Activated T-helper 1 cell treated with anti-CD3 and anti-CD28 coated beads, Interleukin-12 subunit alpha, Interleukin-12 subunit beta, Interleukin-2, Interleukin-4 antibody, amounts not matched to agents 30 ng/mL and 10 ng/mL and 1 ng/mL, durations not matched to agents 14 hours and 24 hours and 36 hours (primary cell): ENCODE measurements around the gene TAF1B. TPM values are rescaled to one million over a fixed set of nuclear protein-coding genes. Genes with fewer than 3 reads are reported as not detected.

Source experiments
- DNase-seq: peaks from one replicate; pipeline ENCODE4 v3.0.0; 2021; ENCODE audit warnings: low spot score
- H3K27ac Mint-ChIP-seq: one replicate; pipeline ENCODE4 v1.8.0; 2021; ENCODE audit warnings: mild to moderate bottlenecking, mixed read lengths
- H3K27me3 Mint-ChIP-seq: one replicate; pipeline ENCODE4 v1.8.0; 2022; ENCODE audit warnings: mild to moderate bottlenecking, moderate library complexity, mixed read lengths; ENCODE audit not compliant: insufficient read depth
- H3K36me3 Mint-ChIP-seq: one replicate; pipeline ENCODE4 v1.8.0; 2021; ENCODE audit warnings: low read depth, mixed read lengths
- H3K4me1 Mint-ChIP-seq: one replicate; pipeline ENCODE4 v1.8.0; 2021; ENCODE audit warnings: low read depth, mixed read lengths
- H3K4me3 Mint-ChIP-seq: one replicate; pipeline ENCODE4 v1.8.0; 2021; ENCODE audit warnings: mild to moderate bottlenecking, moderate library complexity, mixed read lengths
- H3K9me3 Mint-ChIP-seq: one replicate; pipeline ENCODE4 v1.8.0; 2021; ENCODE audit warnings: mixed read lengths
- intact Hi-C: fragments of 100-400 bp; cut with micrococcal nuclease; formaldehyde crosslinking; loops from one replicate; pipeline ENCODE4 v1.15.1; 2024
- total RNA-seq: library from RNA; stranded (reverse); gene quantifications from 2 replicates; pipeline ENCODE4 v1.2.3, GENCODE V29; 2022

TAF1B gene
- total RNA-seq, 1 donor from 2014 or later = 25.1 TPM

GRCh38 chr2:9948721-9949120 is 105.4 kb downstream of the TAF1B start:
- intact Hi-C loops = no loop called here

DNA sequence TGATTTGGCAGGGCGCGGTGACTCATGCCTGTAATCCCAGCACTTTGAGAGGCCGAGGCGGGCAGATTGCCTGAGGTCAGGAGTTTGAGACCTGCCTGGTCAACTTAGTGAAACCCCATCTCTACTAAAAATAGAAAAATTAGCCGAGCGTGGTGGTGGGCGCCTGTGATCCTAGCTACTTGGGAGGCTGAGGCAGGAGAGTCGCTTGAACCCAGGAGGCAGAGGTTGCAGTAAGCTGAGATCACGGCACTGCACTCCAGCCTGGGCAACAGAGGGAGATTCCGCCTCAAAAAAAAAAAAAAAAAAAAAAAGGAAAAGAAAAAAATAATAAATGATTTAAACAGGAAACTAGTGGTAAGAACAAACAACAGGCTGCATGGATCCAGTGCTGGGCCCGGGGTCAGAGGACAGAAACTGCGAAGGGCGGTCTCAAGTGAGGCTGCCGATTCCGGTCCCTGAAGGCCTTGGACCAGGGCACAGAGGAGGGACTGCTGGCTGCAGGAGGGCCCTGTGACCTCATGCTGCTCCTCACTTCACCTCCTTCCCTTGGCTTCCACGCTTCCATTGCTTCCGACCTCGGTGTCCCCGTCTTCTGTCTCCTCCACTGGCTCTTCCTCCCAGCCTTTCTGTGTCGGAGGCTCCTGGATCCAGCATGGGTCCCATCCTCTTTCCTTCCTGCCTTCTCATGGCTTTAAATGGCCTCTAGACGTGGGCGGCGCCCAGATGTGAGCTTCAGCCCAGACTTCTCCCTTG is 106.1 kb downstream of the TAF1B start:
- H3K4me3 Mint-ChIP-seq = peak overlapping the region; percentile 85
- intact Hi-C loops = no loop called here
- no peak for DNase-seq
- no peak overlapping the region for H3K27ac Mint-ChIP-seq
- peaks cover 24% of the 10 kb centered on the region for H3K4me1 Mint-ChIP-seq
- no peaks in the 10 kb centered on the region for H3K9me3 Mint-ChIP-seq
- H3K36me3 Mint-ChIP-seq = no peaks in the 10 kb centered on the region
- H3K27me3 Mint-ChIP-seq = peaks cover 51% of the 10 kb centered on the region

More at GRCh38 chr2:9948721-9949120, 105.4 kb downstream of the TAF1B start:
- DNase-seq = no peak
- Mint-ChIP-seq H3K27me3 (peaks cover 44% of the 10 kb centered on the region), H3K36me3 (no peaks in the 10 kb centered on the region), H3K4me1 (peaks cover 24% of the 10 kb centered on the region), H3K4me3 (no peak overlapping the region), H3K9me3 (no peaks in the 10 kb centered on the region), H3K27ac (no peak overlapping the region)

- intact Hi-C loops = loop anchor here (2.0 to 10.0 kb wide), 2 partner anchors 53 to 135 kb away; no protein-coding TSS in a partner anchor
- DNase-seq = no peak
- Mint-ChIP-seq H3K4me3 (peak overlapping the region; percentile 85), H3K36me3 (no peaks in the 10 kb centered on the region), H3K9me3 (no peaks in the 10 kb centered on the region), H3K27ac (peak overlapping the region; percentile 82), H3K4me1 (peaks cover 24% of the 10 kb centered on the region), H3K27me3 (peaks cover 55% of the 10 kb centered on the region)
Observed at GRCh38 chr2:9949992-9950520, 106.8 kb downstream of the TAF1B start.

DNA sequence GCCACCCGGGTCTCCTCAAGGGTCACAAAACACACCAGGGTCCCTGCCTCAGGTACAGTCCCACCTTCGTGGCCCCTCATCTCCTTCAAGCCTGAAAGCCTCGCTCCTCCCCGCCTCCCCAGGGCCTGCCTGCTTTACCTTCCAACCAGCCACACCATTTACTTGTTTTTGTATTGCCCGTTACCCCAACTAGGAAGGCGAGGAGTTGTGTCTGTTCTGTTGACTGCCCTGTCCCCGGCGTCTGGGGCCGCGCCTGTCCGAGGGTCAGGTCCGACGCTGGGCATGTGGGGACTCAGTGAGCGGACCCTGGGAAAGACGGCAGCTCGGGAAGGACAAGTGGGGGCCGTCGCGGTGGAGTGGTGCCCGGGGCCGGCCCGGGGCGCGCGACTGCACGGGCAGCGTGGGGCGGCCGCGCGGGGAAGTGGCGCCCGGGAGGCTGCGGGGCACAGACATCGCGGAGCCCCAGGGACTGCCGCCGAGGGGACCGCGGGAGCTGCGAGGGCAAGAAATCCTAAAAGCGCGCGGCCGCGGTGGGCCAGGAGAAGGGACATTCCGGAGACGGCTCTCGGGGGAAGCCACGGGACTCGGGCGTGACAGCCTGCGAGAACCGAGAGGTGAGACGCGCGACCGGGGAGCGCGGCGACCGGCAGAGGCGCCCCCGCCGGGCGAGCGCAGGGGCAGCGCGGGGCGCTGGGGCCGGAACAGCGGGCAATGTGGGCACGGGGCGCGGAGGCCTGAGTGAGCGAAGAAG is 107.4 kb downstream of the TAF1B start:
- intact Hi-C loops = loop anchor here (1.0 to 10.0 kb wide), 8 partner anchors 26 to 527 kb away; partner anchors contain the start of genes CPSF3, ITGB1BP1 and TAF1B
- peaks cover 58% of the 10 kb centered on the region for H3K27me3 Mint-ChIP-seq
- H3K4me1 Mint-ChIP-seq = peaks cover 24% of the 10 kb centered on the region
- peak overlapping the region; percentile 85 for H3K4me3 Mint-ChIP-seq
- H3K36me3 Mint-ChIP-seq = no peaks in the 10 kb centered on the region
- no peak for DNase-seq
- H3K27ac Mint-ChIP-seq = peak overlapping the region; percentile 82
- H3K9me3 Mint-ChIP-seq = no peaks in the 10 kb centered on the region

DNA sequence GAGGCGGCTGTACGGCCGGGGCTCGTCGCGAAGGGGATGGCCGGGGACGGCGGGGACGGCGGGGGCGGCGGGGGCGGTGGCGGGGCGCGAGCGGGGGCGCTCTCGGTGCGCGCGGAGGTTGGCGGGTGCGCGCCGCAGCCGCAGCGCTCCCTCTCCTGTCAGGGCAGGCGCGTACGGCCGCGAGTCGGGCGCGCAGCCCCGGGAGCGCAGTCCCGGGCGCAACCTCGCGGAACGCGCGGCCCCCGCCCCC is 107.9 kb downstream of the TAF1B start:
- Mint-ChIP-seq H3K36me3 (no peaks in the 10 kb centered on the region), H3K4me3 (peak overlapping the region; percentile 74), H3K4me1 (peaks cover 24% of the 10 kb centered on the region), H3K27me3 (peaks cover 56% of the 10 kb centered on the region), H3K27ac (no peak overlapping the region), H3K9me3 (no peaks in the 10 kb centered on the region)
- no peak for DNase-seq
- intact Hi-C loops = loop anchor here (1.0 to 10.0 kb wide), 8 partner anchors 25 to 528 kb away; partner anchors contain the start of genes CPSF3, ITGB1BP1 and TAF1B

GRCh38 chr2:9951522-9952285 is 108.4 kb downstream of the TAF1B start, which contains the start of gene GRHL1:
GRHL1 (plus strand) TSS chr2:9951693; CDS start chr2:9951834, 141 bp downstream.
- Mint-ChIP-seq H3K4me3 (peak within 1 kb of the TSS; percentile 85), H3K4me1 (peaks cover 24% of the 10 kb centered on the region), H3K36me3 (no peaks in the 10 kb centered on the region), H3K9me3 (no peaks in the 10 kb centered on the region), H3K27ac (peak within 1 kb of the TSS; percentile 82), H3K27me3 (peaks cover 53% of the 10 kb centered on the region)
- DNase-seq = peak; percentile 92
- intact Hi-C loops = loop anchor here (1.0 to 10.0 kb wide), 8 partner anchors 25 to 528 kb away; partner anchors contain the start of genes CPSF3, ITGB1BP1 and TAF1B

- Mint-ChIP-seq H3K4me3 (peak overlapping the region; percentile 80), H3K27me3 (peaks cover 51% of the 10 kb centered on the region), H3K36me3 (no peaks in the 10 kb centered on the region), H3K27ac (peak overlapping the region; percentile 45), H3K9me3 (no peaks in the 10 kb centered on the region), H3K4me1 (peaks cover 24% of the 10 kb centered on the region)
- DNase-seq = no peak
- intact Hi-C loops = loop anchor here (10.0 kb wide), 1 partner anchor 138 kb away; no protein-coding TSS in a partner anchor
Observed at GRCh38 chr2:9952286-9952737, 109.0 kb downstream of the TAF1B start.

DNA sequence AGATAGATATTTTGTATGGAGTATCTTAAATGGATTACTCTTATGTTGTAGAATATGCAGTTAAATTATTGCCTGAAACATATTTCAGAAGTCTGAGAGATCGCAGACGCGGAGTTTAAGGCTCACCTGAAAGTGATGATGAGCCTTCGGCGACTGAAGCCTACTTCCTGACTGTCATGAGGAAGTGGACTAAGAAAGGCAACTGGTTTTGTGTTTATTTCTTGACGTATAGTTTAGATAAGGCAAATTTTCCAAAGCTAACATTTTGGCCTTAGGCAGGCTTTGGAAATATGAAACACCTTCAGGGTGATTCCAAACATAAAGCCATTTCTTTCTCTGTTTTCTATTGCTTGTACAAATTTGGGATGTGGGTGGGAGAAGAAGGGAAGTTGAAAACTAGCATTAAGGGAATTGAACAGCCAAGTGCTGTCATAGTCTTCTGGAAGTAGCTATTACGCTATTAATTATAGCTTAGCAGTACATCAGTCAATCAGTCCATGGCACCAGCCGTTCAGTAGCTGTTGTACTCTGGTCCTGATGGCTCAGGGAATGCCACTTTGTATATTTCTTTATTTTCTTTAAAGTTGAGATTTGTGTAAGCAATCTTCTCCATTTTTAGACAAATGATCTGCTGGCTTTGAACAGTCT is 109.7 kb downstream of the TAF1B start:
- H3K4me1 Mint-ChIP-seq = peaks cover 24% of the 10 kb centered on the region
- H3K36me3 Mint-ChIP-seq = no peaks in the 10 kb centered on the region
- peak overlapping the region; percentile 80 for H3K4me3 Mint-ChIP-seq
- no peaks in the 10 kb centered on the region for H3K9me3 Mint-ChIP-seq
- H3K27me3 Mint-ChIP-seq = peaks cover 55% of the 10 kb centered on the region
- intact Hi-C loops = loop anchor here (10.0 kb wide), 1 partner anchor 138 kb away; no protein-coding TSS in a partner anchor
- H3K27ac Mint-ChIP-seq = no peak overlapping the region
- no peak for DNase-seq

DNA sequence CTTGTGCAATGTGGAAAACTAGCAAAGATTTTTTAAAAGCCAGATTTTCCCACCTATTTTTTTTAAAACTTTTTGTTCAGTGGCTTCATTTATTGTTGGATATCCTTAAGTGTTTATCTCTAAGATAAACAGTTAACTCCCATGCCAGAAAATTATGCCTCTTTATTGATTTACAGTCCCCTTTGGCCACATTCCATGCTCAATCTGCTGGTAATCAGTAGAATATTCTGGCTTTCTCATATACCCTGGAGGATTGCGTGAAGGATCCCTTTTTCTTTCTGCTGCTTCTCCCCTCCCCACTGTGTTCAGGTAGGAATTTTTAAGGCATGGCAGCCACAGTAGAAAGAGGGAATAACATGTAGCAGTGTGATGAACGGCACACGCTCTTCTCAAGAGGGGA is 110.9 kb downstream of the TAF1B start:
- no peak for DNase-seq
- H3K27ac Mint-ChIP-seq = no peak overlapping the region
- H3K4me3 Mint-ChIP-seq = no peak overlapping the region
- no peaks in the 10 kb centered on the region for H3K36me3 Mint-ChIP-seq
- intact Hi-C loops = loop anchor here (10.0 kb wide), 1 partner anchor 139 kb away; no protein-coding TSS in a partner anchor
- H3K9me3 Mint-ChIP-seq = no peaks in the 10 kb centered on the region
- H3K4me1 Mint-ChIP-seq = peaks cover 24% of the 10 kb centered on the region
- peaks cover 50% of the 10 kb centered on the region for H3K27me3 Mint-ChIP-seq

DNA sequence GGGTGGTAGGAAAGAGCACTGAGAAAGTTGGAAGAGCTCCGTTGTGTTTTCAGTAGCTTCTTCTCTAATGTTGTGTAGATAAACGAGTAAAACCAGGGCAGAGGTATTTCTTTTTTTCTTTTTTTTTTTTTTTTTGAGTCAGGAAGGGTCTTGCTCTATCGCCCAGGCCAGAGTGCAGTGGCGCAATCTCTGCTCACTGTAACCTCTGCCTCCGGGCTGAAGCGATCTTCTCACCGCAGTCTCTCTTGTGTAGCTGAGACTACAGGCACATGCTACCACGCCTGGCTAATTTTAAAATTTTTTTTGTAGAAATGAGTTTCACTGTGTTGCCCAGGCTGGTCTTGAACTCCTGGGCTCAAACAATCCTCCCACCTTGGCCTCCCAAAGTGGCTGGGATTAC is 114.8 kb downstream of the TAF1B start:
- intact Hi-C loops = loop anchor here (10.0 kb wide), 1 partner anchor 143 kb away; no protein-coding TSS in a partner anchor
- H3K4me1 Mint-ChIP-seq = peaks cover 5% of the 10 kb centered on the region
- H3K27ac Mint-ChIP-seq = no peak overlapping the region

GRCh38 chr2:9959262-9959661 is 116.0 kb downstream of the TAF1B start:
- no peak overlapping the region for H3K4me3 Mint-ChIP-seq
- H3K27me3 Mint-ChIP-seq = peaks cover 25% of the 10 kb centered on the region
- no peak for DNase-seq
- no peak overlapping the region for H3K27ac Mint-ChIP-seq
- H3K4me1 Mint-ChIP-seq = no peaks in the 10 kb centered on the region
- H3K9me3 Mint-ChIP-seq = no peaks in the 10 kb centered on the region
- intact Hi-C loops = loop anchor here (10.0 kb wide), 1 partner anchor 144 kb away; no protein-coding TSS in a partner anchor
- no peaks in the 10 kb centered on the region for H3K36me3 Mint-ChIP-seq

More for the DNA sequence above, 114.8 kb downstream of the TAF1B start:
- Mint-ChIP-seq H3K4me3 (no peak overlapping the region), H3K36me3 (no peaks in the 10 kb centered on the region), H3K27me3 (peaks cover 37% of the 10 kb centered on the region), H3K9me3 (no peaks in the 10 kb centered on the region)
- DNase-seq = no peak

DNA sequence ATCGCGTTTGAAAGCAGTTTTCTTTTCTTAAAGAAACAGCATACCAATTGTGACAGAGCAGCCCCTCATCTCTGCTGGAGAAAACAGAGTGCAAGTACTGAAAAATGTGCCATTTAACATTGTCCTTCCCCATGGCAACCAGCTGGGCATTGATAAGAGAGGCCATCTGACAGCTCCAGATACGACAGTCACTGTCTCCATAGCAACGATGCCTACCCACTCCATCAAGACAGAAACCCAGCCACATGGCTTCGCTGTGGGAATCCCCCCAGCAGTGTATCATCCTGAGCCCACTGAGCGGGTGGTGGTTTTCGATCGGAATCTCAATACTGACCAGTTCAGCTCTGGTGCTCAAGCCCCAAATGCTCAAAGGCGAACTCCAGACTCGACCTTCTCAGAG is 117.7 kb downstream of the TAF1B start:
- Mint-ChIP-seq H3K4me1 (peaks cover 17% of the 10 kb centered on the region), H3K9me3 (no peaks in the 10 kb centered on the region), H3K36me3 (peaks cover 2% of the 10 kb centered on the region), H3K27ac (no peak overlapping the region), H3K27me3 (peaks cover 14% of the 10 kb centered on the region), H3K4me3 (no peak overlapping the region)
- DNase-seq = no peak
- intact Hi-C loops = no loop called here
